Kidney (tissue), 14 donors: Measurements from ENCODE around the gene MICA. TPM values are rescaled to one million over a fixed set of nuclear protein-coding genes. Genes with fewer than 3 reads are reported as not detected.
"Not testable (repeated sequence)": the region's sequence is repeated elsewhere in the genome, so short reads cannot be mapped to it uniquely, and the experiment has no call there.

Experiments
- DNase-seq, 5 donors: peaks; one replicate each; pipeline ENCODE4 v3.0.0-alpha.2; 2013 to 2020
- FAIRE-seq: peaks from 2 replicates; lab custom pipeline; 2012; peaks lifted over from hg19 to GRCh38; lab: Jason Lieb, UNC
- H3K27ac ChIP-seq, 2 donors: one replicate each; pipeline ENCODE4 v1.7.0; 2013; ENCODE audit warnings: low read depth in 2 of 2, low read length in 2 of 2, inconsistent platforms in 1 of 2
- H3K27me3 ChIP-seq: one replicate; pipeline ENCODE4 v1.7.1; 2013; ENCODE audit warnings: low read length, inconsistent platforms; ENCODE audit not compliant: control insufficient read depth, insufficient read depth
- H3K36me3 ChIP-seq, 3 donors: one replicate each; pipeline versions ENCODE4 v1.7.0 to v1.7.1; 2013; ENCODE audit warnings: low read length in 3 of 3, control low read depth in 1 of 3, inconsistent platforms in 1 of 3; ENCODE audit not compliant: insufficient read depth in 3 of 3, control insufficient read depth in 2 of 3
- H3K4me1 ChIP-seq, 3 donors: one replicate each; pipeline versions ENCODE4 v1.7.0 to v1.7.1; 2013; ENCODE audit warnings: low read length in 3 of 3, inconsistent platforms in 1 of 3, low read depth in 1 of 3; ENCODE audit not compliant: control insufficient read depth in 2 of 3, insufficient read depth in 2 of 3
- H3K4me3 ChIP-seq, 3 donors: one replicate each; pipeline versions ENCODE4 v1.7.0 to v1.8.1; 2013; ENCODE audit warnings: low read length in 3 of 3, control low read depth in 1 of 3, inconsistent platforms in 1 of 3
- H3K9ac ChIP-seq, 3 donors: one replicate each; pipeline versions ENCODE4 v1.7.0 to v1.7.1; 2013; ENCODE audit warnings: low read length in 3 of 3, control low read depth in 1 of 3, inconsistent platforms in 1 of 3
- H3K9me3 ChIP-seq, 3 donors: one replicate each; pipeline versions ENCODE4 v1.7.0 to v1.7.1; 2013; ENCODE audit warnings: low read length in 3 of 3, control low read depth in 1 of 3, inconsistent platforms in 1 of 3; ENCODE audit not compliant: control insufficient read depth in 2 of 3, insufficient read depth in 1 of 3
- intact Hi-C: fragments of 100-400 bp; cut with DNase I; formaldehyde crosslinking; loops from one replicate; pipeline ENCODE4 v1.11.1; 2022
- polyA plus RNA-seq: library from polyadenylated mRNA; stranded (reverse); fragments of 350-450 nt; fragmentation: Illumina TruSeq; extraction: RNeasy Lipid Tissue Mini Kit (QIAGEN cat#74804); gene quantifications from one replicate; pipeline ENCODE4 v1.2.3, GENCODE V29; 2014; ENCODE audit warnings: low read depth, low replicate concordance; ENCODE audit not compliant: insufficient read depth
- total RNA-seq: library from RNA; stranded (reverse); fragmentation: NEBNext Ultra II Directional; extraction: Animal tissue kit (Norgen Biotek cat#: 25700); gene quantifications from one replicate; pipeline ENCODE4 v1.2.1, GENCODE V29; 2021
- TF ChIP-seq, protein P1 (sequence below): IDR thresholded peaks from 3 replicates; pipeline ENCODE4 v1.5.1; 2012; ENCODE audit warnings: mild to moderate bottlenecking, moderate library complexity, borderline replicate concordance; ENCODE audit not compliant: insufficient read depth; ENCODE audit errors: extremely low read depth
- donor health status: control.
- donor health status: control.
- donor health status: control.
- donor health status: control.
- donor health status: control.
- donor health status: DM: yes; HTN: yes; CAD: no.
- donor health status: Normal renal cell carcinoma (clear cell type).

The MICA gene
- total and polyA plus RNA-seq, 2 donors from 2014 or later: 27.5 to 34.7 TPM

GRCh38 chr6:31396422-31397152 lies 6.8 kb upstream of the MICA start:
- Histone ChIP-seq H3K27ac (no peak overlapping the region), H3K9me3 (no peaks in the 10 kb centered on the region), H3K9ac (no peak overlapping the region), H3K27me3 (no peaks in the 10 kb centered on the region), H3K36me3 (no peaks in the 10 kb centered on the region), H3K4me3 (no peak overlapping the region), H3K4me1 (peaks cover 0 to 7% (median 0%) of the 10 kb centered on the region in 3 donors)
- FAIRE-seq: peak; percentile 82
- TF ChIP-seq, protein P1, sequence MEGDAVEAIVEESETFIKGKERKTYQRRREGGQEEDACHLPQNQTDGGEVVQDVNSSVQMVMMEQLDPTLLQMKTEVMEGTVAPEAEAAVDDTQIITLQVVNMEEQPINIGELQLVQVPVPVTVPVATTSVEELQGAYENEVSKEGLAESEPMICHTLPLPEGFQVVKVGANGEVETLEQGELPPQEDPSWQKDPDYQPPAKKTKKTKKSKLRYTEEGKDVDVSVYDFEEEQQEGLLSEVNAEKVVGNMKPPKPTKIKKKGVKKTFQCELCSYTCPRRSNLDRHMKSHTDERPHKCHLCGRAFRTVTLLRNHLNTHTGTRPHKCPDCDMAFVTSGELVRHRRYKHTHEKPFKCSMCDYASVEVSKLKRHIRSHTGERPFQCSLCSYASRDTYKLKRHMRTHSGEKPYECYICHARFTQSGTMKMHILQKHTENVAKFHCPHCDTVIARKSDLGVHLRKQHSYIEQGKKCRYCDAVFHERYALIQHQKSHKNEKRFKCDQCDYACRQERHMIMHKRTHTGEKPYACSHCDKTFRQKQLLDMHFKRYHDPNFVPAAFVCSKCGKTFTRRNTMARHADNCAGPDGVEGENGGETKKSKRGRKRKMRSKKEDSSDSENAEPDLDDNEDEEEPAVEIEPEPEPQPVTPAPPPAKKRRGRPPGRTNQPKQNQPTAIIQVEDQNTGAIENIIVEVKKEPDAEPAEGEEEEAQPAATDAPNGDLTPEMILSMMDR: peak; percentile 91
- intact Hi-C loops: no loop called here
- DNase-seq: peak in 4 of 5 donors; percentile 73 to 84 (median 80)

GRCh38 chr6:31397153-31397499 lies 6.3 kb upstream of the MICA start:
- FAIRE-seq, H3K9me3 ChIP-seq, H3K4me3 ChIP-seq, H3K9ac ChIP-seq, H3K27ac ChIP-seq, H3K36me3 ChIP-seq, intact Hi-C loops, H3K27me3 ChIP-seq, DNase-seq: not testable (repeated sequence)
- H3K4me1 ChIP-seq: peaks cover 0 to 12% (median 4%) of the 10 kb centered on the region in 3 donors

DNA sequence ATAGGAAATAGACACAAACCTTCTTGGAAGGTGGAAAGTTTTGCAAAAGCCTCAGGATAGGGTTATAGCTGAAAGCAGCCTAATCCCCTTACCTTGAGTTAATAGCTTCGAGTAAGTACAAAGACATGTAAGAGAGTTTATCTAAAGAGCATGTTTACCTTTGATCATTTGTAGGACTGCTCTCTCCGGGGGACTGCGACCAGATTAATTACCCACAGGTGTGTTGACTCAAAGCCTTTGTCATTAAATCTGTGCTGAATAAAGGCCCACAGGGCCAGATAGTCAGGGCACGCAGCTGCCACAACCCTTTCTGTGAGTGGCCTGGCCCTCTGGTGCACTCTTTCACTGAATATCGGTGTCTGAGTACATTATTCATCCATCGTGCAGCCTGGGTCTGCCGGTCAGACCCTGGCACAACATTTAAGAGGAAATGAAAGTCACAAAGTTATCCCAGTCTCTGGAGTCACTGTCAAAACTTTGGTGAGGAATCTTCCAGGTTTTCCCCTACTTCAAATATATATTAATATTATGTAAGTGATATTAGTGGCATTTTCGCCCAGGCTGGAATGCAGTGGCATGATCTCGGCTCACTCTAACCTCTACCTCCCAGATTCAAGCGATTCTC lies 5.4 kb upstream of the MICA start:
- intact Hi-C loops: no loop called here
- DNase-seq (no peak), FAIRE-seq (no peak)
- Histone ChIP-seq H3K27me3 (no peaks in the 10 kb centered on the region), H3K27ac (no peak overlapping the region), H3K9me3 (no peaks in the 10 kb centered on the region), H3K4me3 (no peak overlapping the region), H3K4me1 (peaks cover 0 to 17% (median 12%) of the 10 kb centered on the region in 3 donors), H3K9ac (no peak overlapping the region), H3K36me3 (no peaks in the 10 kb centered on the region)
- TF ChIP-seq, protein P1: no peak
